ENCODE results near the gene PRODH2.

DNA sequence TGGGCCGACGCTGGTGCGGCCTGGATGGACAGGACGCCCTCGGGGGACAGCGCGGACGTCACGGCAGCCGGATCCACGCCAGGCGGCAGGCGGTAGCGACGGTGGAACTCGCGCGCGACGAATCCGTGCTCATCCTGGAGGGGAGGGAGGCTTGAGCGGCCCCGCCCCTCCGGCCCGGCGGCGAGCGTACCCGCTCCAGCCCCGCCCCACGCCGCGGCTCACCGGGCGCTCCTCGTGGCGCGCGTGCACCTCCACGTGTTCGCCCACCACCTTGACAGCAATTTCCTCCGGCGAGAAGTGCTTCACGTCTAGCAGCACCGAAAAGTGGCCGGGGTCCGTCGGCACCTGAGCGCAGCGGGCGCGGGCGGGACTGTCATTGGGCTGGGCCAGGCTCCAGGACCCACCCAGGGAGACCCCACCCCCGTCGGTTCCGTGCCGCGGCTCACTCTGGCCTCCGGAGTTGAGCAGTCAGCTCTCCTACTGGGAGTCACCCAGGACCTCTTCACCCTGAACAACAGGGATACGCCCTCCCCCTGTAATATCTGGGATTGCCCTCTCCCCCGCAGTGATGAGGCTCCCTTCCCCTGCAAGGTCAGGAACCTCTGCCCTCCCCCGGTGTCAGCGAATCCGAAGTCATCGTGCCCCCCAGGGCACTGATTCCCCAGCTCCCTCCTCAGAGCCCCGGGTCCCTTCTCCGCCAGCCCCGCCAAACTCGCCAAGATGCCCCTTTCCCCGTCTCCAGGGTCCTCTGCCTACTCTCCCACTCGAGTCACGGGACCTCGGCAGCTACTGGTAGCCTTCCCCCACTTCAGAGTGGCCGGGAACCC, 56.9 kb downstream of the PRODH2 start:
- TF ChIP-seq, protein P1, sequence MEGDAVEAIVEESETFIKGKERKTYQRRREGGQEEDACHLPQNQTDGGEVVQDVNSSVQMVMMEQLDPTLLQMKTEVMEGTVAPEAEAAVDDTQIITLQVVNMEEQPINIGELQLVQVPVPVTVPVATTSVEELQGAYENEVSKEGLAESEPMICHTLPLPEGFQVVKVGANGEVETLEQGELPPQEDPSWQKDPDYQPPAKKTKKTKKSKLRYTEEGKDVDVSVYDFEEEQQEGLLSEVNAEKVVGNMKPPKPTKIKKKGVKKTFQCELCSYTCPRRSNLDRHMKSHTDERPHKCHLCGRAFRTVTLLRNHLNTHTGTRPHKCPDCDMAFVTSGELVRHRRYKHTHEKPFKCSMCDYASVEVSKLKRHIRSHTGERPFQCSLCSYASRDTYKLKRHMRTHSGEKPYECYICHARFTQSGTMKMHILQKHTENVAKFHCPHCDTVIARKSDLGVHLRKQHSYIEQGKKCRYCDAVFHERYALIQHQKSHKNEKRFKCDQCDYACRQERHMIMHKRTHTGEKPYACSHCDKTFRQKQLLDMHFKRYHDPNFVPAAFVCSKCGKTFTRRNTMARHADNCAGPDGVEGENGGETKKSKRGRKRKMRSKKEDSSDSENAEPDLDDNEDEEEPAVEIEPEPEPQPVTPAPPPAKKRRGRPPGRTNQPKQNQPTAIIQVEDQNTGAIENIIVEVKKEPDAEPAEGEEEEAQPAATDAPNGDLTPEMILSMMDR (IDR thresholded peaks at IDR 0.05; ENCODE audit: low read length) = no peak
- TF ChIP-seq EZH2 (IDR thresholded peaks at IDR 0.05; ENCODE audit: borderline replicate concordance, low read length) = no peak

All from OCI-LY1 (cell line).